ENCODE measurements around the gene DGKH.
"Not testable (repeated sequence)": the region's sequence is repeated elsewhere in the genome, so short reads cannot be mapped to it uniquely, and the experiment has no call there.

DGKH gene

GRCh38 chr13:42075517-42075916 is 27.1 kb downstream of the DGKH start:
- DNase-seq (ENCODE audit: low read depth) = no peak

DNA sequence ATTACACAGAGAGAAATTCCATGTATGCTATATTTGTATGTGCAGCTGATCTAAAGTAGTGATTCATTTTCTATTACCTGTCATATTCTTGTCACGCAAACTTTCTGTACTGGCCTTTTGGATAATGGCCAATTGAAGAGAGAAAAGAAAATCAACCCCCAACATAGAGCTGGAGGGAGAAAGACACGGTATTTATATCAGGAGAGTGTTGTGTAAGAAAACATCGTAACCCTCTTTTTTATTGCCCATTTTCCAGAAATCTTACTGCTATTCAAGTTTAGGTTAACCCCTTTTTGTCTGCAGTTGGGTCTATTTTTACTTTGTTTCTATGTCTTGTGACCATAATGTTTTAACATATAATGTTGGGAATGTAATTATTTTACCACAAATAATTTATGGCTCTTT is 27.9 kb downstream of the DGKH start:
- DNase-seq (ENCODE audit: low read depth) = no peak

DNA sequence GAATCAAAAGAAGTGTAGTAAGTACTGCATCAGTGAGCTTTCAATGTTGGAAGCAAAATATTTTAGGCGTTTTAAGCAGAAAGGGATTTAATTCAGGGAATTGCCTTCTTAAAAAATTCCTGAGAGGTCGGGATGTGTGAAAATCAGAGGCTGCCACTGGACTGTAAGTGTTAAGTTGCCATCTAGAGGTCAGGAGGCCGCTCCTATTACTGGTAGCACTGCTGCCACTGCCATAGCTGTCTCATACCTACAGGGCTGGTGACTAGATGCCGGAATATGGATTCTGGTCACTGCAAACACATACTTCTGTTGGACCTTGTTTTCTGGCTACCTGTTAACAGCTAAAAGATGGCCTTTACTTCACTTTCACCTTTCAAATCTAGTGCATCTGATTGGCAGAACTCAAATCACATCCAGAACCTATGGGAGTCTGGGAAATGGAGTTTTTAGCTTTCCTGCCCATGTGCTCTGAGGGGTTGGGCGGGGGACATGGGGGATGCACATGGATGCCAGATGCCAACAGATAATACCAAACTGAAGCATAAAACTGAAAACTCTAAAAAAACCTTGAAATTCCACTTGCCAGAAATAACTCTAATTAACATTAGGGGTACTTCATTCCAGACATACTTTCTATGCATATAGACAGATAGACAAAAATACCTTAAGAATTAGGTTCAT is 29.8 kb downstream of the DGKH start:
- no peak for DNase-seq (ENCODE audit: low read depth)

GRCh38 chr13:42083138-42083770 is 34.8 kb downstream of the DGKH start:
- DNase-seq (ENCODE audit: low read depth) = no peak

- no peak for DNase-seq (ENCODE audit: low read depth)
Measured at GRCh38 chr13:42084722-42085121, 36.3 kb downstream of the DGKH start.

DNA sequence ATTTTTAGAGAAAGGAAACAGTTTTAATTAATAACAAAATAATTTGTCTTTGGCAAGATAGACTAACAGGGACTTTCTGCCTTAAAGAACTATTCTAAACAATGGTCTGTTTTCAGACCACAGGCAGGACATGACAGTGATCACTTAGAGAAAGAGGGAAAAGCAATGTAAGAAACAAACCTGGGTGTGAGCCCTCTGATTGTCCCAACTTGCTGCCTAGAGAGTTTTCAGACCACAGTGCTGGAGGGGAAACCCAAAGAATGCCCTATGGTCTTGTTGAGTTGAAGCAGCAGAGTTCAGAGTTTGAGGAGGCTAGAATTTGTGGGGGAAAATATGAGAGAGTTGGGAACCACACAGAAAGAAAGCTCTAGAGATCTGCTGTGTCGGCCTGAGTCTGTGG is 38.1 kb downstream of the DGKH start:
- no peak for DNase-seq (ENCODE audit: low read depth)

DNA sequence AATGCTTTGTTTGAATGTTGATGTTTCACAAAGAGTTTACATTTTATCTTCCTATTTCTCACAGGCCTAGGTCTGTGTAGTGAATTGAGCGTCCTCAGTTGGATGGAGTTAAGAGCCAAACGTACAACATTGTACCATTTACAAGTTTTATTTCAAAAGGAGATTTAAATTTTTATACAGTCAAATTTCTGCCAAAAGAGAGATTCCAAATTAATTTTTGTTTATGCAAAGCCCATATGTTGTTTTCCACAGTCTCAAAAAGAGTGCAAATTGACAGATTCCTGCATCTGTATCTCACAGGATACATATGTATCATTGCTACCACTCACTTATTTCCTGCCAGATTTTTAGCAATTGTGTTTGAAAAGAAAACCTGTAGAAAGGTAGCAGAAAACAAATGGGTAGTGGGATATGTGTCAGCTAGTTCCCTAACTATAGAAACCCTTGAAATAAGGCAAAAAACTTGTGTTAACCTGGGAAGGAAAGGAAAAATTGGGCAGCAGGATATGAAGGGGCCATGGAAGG is 46.1 kb downstream of the DGKH start:
- no peak for DNase-seq (ENCODE audit: low read depth)

- DNase-seq (ENCODE audit: low read depth) = not testable (repeated sequence)
Measured at GRCh38 chr13:42096222-42096621, 47.8 kb downstream of the DGKH start.

GRCh38 chr13:42099962-42100675 is 51.7 kb downstream of the DGKH start:
- no peak for DNase-seq (ENCODE audit: low read depth)

DNA sequence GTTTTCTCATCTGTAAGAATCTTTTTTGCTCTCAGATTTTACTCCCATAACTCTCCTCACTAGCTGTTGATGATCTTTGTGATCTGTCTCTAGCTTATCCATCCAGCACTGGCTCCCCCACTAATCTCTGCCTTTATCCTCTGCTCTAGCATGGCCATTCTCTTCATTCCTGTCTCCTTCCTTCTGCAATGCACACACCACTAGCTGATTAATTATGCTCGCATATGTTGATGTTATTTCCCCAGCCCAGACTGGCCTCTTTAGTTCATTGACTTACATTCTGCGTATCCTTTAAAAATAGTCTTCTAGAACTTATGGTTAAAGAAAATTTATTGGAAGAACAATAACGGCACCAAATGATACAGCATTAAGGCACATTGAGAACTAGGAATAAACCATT is 52.5 kb downstream of the DGKH start:
- DNase-seq (ENCODE audit: low read depth) = no peak

- DNase-seq (ENCODE audit: low read depth) = no peak
Measured at GRCh38 chr13:42101821-42102585, 53.6 kb downstream of the DGKH start.

DNA sequence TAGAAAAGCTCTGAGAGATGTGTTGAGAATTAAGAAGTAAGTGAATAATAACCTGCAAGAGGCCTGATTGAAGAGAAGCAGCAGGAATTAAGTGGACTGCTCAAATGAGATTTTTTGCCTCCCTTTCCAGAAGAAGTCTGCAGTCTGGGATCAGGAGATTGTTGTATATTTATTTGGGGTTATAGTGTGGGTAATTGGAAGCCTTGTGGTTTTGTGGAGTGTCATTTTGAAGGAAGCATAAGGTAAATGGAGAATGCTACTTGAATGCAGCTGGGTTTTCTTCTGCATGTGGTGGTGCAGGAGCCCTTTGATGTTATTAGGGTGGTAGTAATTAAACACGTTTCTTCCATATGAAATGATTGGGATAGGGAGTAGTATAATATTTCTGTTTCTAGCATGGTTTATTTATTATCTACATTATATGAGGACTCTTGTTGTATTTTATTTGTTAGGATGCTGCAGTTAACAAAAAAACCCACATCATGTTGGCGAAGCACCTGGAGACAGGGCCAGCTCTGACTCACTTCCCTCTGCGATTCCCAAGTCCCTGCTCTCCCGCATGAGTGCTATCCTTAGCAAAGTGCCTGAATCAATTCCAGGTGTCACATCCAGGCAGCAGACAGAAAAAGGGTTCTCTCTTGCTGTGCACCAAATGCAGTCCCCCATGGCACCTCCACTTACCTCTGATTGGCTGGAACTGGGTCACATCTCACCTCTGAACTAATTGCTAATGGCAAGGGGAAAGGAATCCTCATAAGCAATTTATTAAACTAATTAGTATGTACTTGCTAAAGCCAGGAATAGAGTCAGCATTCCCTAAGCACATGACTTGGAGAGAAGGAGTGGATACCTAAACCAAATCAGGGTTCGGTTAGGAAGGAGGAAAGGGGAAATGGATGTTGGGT is 54.8 kb downstream of the DGKH start:
- peak; percentile 20 for DNase-seq (ENCODE audit: low read depth)

GRCh38 chr13:42106998-42107397 is 58.5 kb downstream of the DGKH start:
- no peak for DNase-seq (ENCODE audit: low read depth)

DNA sequence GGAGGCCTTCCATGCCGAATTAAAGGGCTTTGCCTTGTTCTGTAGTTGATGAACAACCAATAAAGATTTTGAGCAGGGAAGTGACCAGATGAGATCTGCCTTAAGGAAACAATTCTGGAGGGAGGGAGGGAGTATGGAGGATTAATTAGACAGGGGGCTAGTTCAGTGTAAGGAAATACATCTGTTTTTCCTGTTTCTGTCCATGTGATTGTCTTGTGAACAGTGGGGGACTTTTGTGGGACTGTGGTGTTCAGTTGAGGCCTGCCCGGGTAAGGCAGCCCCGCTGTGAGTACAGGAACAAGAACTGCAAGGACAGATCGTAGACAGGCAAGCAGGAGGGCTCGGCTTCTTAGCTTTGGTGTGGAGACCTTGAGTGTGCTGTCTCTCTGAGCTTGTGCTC is 59.0 kb downstream of the DGKH start:
- DNase-seq (ENCODE audit: low read depth) = no peak

DNA sequence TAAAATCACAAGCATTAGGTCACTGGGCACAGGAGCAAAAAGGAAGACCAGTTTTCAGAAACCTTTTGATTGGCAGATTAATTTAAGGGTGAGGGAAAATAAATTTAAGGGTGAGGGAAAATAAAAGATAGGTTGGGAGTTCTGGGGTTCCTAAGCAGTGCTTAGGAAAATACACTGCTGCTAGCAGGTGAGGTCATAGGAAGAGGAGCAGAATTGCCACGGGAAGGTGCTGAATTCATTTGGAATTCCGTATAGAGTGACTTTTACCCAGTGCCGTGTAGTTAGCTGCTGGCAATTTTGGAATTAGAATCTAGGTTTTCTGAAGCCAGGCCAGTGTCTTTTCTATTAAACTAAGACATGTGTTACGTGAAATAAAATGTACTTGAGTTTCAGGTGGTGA is 59.8 kb downstream of the DGKH start:
- DNase-seq (ENCODE audit: low read depth) = no peak

- no peak for DNase-seq (ENCODE audit: low read depth)
Measured at GRCh38 chr13:42109957-42110356, 61.5 kb downstream of the DGKH start.

GRCh38 chr13:42110410-42111155 is 62.1 kb downstream of the DGKH start:
- DNase-seq (ENCODE audit: low read depth) = peak; percentile 58

DNA sequence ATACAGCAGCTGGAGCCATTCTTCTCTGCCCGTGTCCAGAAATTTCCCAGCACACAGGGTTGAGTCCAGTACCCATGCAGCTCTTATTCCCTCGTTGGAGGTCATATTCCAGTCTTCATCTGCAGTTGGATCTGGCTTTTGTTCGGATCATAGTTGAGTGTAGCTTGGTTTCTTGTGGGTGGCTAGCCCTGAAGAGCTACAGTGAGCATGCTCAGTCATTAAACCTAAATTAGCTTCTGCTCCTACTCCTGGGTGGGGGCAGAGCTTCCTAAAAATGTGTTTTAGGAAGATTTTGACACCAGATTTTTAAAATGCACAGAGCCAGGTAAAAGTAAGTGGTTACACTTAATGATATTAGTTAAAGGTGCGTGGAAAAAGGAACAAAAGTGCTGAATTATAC is 64.4 kb downstream of the DGKH start:
- no peak for DNase-seq (ENCODE audit: low read depth)

DNA sequence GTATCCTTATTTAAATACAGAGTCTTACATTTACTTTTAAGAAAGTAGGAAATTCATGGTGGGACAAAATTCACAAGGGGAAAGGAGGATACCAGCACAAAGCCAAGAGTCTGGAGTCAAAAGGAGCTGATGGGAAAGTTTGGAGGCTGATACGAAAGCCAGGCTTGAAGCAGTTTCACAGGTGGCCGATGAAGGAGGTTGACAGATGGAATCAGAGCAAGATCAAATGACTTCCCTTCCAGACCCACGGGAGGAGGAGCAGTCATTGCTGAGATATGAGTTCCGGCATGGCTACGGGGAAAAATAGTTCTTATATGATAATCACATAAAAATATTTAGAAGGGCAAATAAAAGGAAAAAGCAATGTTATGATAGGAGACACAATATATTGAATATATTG is 65.0 kb downstream of the DGKH start:
- no peak for DNase-seq (ENCODE audit: low read depth)

DNA sequence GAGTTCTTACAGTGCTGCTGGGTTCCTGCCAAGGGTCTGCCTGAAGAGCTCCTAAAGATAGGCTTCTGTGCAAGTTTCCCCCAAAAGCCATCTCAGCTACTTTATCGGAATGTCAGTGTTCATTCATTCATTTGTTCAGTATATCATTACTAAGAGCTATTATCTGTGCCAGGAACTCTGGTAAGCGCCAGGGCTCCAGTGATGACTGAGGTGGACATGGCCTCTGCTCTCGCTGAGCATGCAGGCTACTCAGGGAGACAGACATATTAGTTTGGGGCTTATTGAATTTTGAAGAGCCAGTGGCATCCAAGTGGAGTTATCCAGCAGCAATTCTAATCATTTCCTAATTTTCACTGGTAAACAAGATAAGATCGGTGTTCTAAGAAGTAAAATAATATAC is 65.8 kb downstream of the DGKH start:
- no peak for DNase-seq (ENCODE audit: low read depth)

DNA sequence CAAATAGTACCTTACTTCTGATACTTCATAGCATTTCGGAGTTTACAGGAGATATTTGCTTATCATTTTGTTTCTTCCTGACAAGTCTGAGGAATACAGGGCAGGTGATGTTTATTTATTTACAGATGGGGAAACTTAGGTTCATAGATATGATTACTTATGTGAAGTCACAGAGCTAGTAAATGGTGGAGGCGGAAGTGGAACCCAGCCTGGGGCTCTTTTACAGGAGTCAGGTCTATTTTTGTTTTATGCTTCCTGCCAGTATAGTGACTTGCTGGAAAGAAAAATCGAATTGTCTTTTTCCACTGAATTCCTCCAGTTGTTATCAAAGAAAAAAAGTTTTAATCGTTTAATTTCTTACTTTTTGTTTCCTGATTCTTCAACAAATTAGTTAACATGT is 66.5 kb downstream of the DGKH start:
- no peak for DNase-seq (ENCODE audit: low read depth)

Measured in non-pigmented ciliary epithelial cell (primary cell).